IMR-90 (cell line): ENCODE measurements around the gene YBX2. TPM values are rescaled to one million over a fixed set of nuclear protein-coding genes. Genes with fewer than 3 reads are reported as not detected.

Source experiments
- ATAC-seq: fragments of 200-7000 bp; cut with Tn5 transposase; 2 replicates; pipeline ENCODE4 v1.9.1; 2020; ENCODE audit warnings: low read depth, mild to moderate bottlenecking, moderate library complexity
- BruUV-seq: library from RNA; stranded (reverse); fragments of 400-500 nt; replicated peaks from 2 replicates; lab custom pipeline; 2021; lab: Mats Ljungman, UMichigan
- CTCF ChIA-PET: fragments of 300-600 bp; formaldehyde crosslinking; extraction: SDS; loops from one replicate; lab custom pipeline; 2021; ENCODE audit warnings: antibody characterized with exemption; lab: Yijun Ruan, JAX
- POLR2A ChIA-PET: fragments of 300-600 bp; sonication (Branson Sonifier 250); formaldehyde crosslinking; loops from one replicate; lab custom pipeline; 2022; ENCODE audit warnings: antibody characterized with exemption; ENCODE audit not compliant: unreplicated experiment; lab: Charles Lee
- DNase-seq: peaks from one replicate; pipeline ENCODE4 v3.0.0; 2013
- H2AFZ ChIP-seq: replicated peaks from 2 replicates; pipeline ENCODE3; 2013; ENCODE audit warnings: low read length, mild to moderate bottlenecking; ENCODE audit not compliant: poor library complexity
- H2AK5ac ChIP-seq: 2 replicates; pipeline ENCODE4 v1.6.1; 2013; ENCODE audit warnings: low read depth, low read length, inconsistent platforms
- H2AK9ac ChIP-seq: replicated peaks from 2 replicates; pipeline ENCODE3; 2013; ENCODE audit warnings: mild to moderate bottlenecking, low read depth, low read length, moderate library complexity; ENCODE audit not compliant: poor library complexity
- H2BK120ac ChIP-seq: 2 replicates; pipeline ENCODE4 v1.6.1; 2013; ENCODE audit warnings: low read depth, low read length, inconsistent platforms
- H2BK15ac ChIP-seq: 3 replicates; pipeline ENCODE4 v1.6.1; 2013; ENCODE audit warnings: low read depth, low read length, inconsistent platforms
- H2BK20ac ChIP-seq: 2 replicates; pipeline ENCODE4 v1.6.1; 2013; ENCODE audit warnings: low read depth, mild to moderate bottlenecking, inconsistent platforms, low read length, moderate library complexity
- H2BK5ac ChIP-seq: 2 replicates; pipeline ENCODE4 v1.6.1; 2013; ENCODE audit warnings: mild to moderate bottlenecking, low read depth, low read length, inconsistent platforms; ENCODE audit not compliant: poor library complexity, severe bottlenecking
- H3K14ac ChIP-seq: replicated peaks from 2 replicates; pipeline ENCODE4 v1.6.1; 2013; ENCODE audit warnings: low read depth, low read length, inconsistent platforms
- H3K18ac ChIP-seq: 2 replicates; pipeline ENCODE4 v1.6.1; 2013; ENCODE audit warnings: low read depth, low read length, control low read depth
- H3K23ac ChIP-seq: 2 replicates; pipeline ENCODE4 v1.6.1; 2013; ENCODE audit warnings: low read depth, low read length, inconsistent platforms
- H3K27ac ChIP-seq: 2 replicates; pipeline ENCODE4 v1.5.1; 2013; ENCODE audit warnings: mild to moderate bottlenecking, control low read depth, low read length; ENCODE audit not compliant: insufficient read depth
- H3K27me3 ChIP-seq: 2 replicates; pipeline ENCODE4 v1.6.1; 2013; ENCODE audit warnings: low read length; ENCODE audit not compliant: control insufficient read depth, insufficient read depth
- H3K36me3 ChIP-seq: 2 replicates; pipeline ENCODE4 v1.6.1; 2013; ENCODE audit warnings: low read length, mixed read lengths; ENCODE audit not compliant: control insufficient read depth, insufficient read depth
- H3K4ac ChIP-seq: 2 replicates; pipeline ENCODE4 v1.6.1; 2013; ENCODE audit warnings: low read depth, low read length, inconsistent platforms
- H3K4me1 ChIP-seq: 2 replicates; pipeline ENCODE4 v1.6.1; 2013; ENCODE audit warnings: low read length, mixed read lengths; ENCODE audit not compliant: control insufficient read depth, insufficient read depth
- H3K4me2 ChIP-seq: 2 replicates; pipeline ENCODE4 v1.6.1; 2013; ENCODE audit warnings: low read depth, mild to moderate bottlenecking, control low read depth, low read length, moderate library complexity
- H3K4me3 ChIP-seq: 2 replicates; pipeline ENCODE4 v1.5.1; 2013; ENCODE audit warnings: low read depth, mild to moderate bottlenecking, control low read depth, low read length, moderate library complexity; ENCODE audit not compliant: insufficient read depth
- H3K56ac ChIP-seq: 2 replicates; pipeline ENCODE4 v1.6.1; 2013; ENCODE audit warnings: low read length, inconsistent platforms; ENCODE audit not compliant: insufficient read depth; ENCODE audit errors: extremely low read depth
- H3K79me1 ChIP-seq, 2 experiments: 2 replicates each; pipeline ENCODE4 v1.6.1; 2013; ENCODE audit warnings: low read length in 2 of 2, inconsistent platforms in 1 of 2, low read depth in 1 of 2
- H3K9ac ChIP-seq: 2 replicates; pipeline ENCODE4 v1.6.1; 2013; ENCODE audit warnings: low read depth, low read length, control low read depth
- H3K9me1 ChIP-seq: 2 replicates; pipeline ENCODE4 v1.6.1; 2013; ENCODE audit warnings: low read length, inconsistent platforms; ENCODE audit not compliant: insufficient read depth
- H3K9me3 ChIP-seq: 2 replicates; pipeline ENCODE4 v1.6.1; 2013; ENCODE audit warnings: low read length; ENCODE audit not compliant: control insufficient read depth, insufficient read depth
- H4K20me1 ChIP-seq: 2 replicates; pipeline ENCODE4 v1.6.1; 2013; ENCODE audit warnings: low read length, inconsistent platforms; ENCODE audit not compliant: insufficient read depth
- H4K5ac ChIP-seq: 2 replicates; pipeline ENCODE4 v1.6.1; 2013; ENCODE audit warnings: mild to moderate bottlenecking, low read depth, low read length, control low read depth
- H4K8ac ChIP-seq, 2 experiments: 2 replicates each; pipeline ENCODE4 v1.6.1; 2013; ENCODE audit warnings: low read depth in 2 of 2, low read length in 2 of 2, control low read depth in 1 of 2, inconsistent platforms in 1 of 2
- H4K91ac ChIP-seq: 2 replicates; pipeline ENCODE4 v1.6.1; 2013; ENCODE audit warnings: low read depth, low read length, inconsistent platforms; ENCODE audit not compliant: insufficient read depth
- BHLHE40 ChIP-seq: fragments of 150-350 bp; IDR thresholded peaks from 2 replicates; pipeline ENCODE4 v1.6.1; 2016; ENCODE audit warnings: mild to moderate bottlenecking, low read depth, low read length
- CEBPB ChIP-seq: IDR thresholded peaks from 2 replicates; pipeline ENCODE4 v1.6.1; 2012; ENCODE audit warnings: low read depth, low read length, improper control_type of control experiment
- CHD1 ChIP-seq: IDR thresholded peaks from 2 replicates; pipeline ENCODE4 v1.6.1; 2012; ENCODE audit warnings: low read depth, low read length, improper control_type of control experiment
- ELK1 ChIP-seq: fragments of 150-350 bp; IDR thresholded peaks from 2 replicates; pipeline ENCODE4 v1.6.1; 2016; ENCODE audit warnings: low read depth, mild to moderate bottlenecking, low read length, moderate library complexity, borderline replicate concordance
- FOS ChIP-seq: fragments of 150-350 bp; IDR thresholded peaks from 2 replicates; pipeline ENCODE4 v1.6.1; 2016; ENCODE audit warnings: low read depth, low read length
- MAFK ChIP-seq: IDR thresholded peaks from 2 replicates; pipeline ENCODE4 v1.6.1; 2012; ENCODE audit warnings: low read depth, low read length, improper control_type of control experiment
- MXI1 ChIP-seq: IDR thresholded peaks from 2 replicates; pipeline ENCODE4 v1.6.1; 2012; ENCODE audit warnings: low read depth, mild to moderate bottlenecking, low read length, moderate library complexity, borderline replicate concordance
- NFE2L2 ChIP-seq: fragments of 150-350 bp; IDR thresholded peaks from 2 replicates; pipeline ENCODE4 v1.6.1; 2016; ENCODE audit warnings: low read depth, mild to moderate bottlenecking, low read length
- POLR2A ChIP-seq: IDR thresholded peaks from 2 replicates; pipeline ENCODE4 v1.6.1; 2012; ENCODE audit warnings: mild to moderate bottlenecking, low read depth, low read length
- RAD21 ChIP-seq: IDR thresholded peaks from 2 replicates; pipeline ENCODE4 v1.6.1; 2012; ENCODE audit warnings: low read length, improper control_type of control experiment
- RCOR1 ChIP-seq: IDR thresholded peaks from 2 replicates; pipeline ENCODE4 v1.6.1; 2012; ENCODE audit warnings: mild to moderate bottlenecking, low read length, improper control_type of control experiment; ENCODE audit not compliant: insufficient replicate concordance
- RFX5 ChIP-seq: IDR thresholded peaks from 2 replicates; pipeline ENCODE4 v1.8.0; 2012; ENCODE audit warnings: low read depth, mild to moderate bottlenecking, low read length, moderate library complexity
- SMC3 ChIP-seq: fragments of 150-350 bp; IDR thresholded peaks from 2 replicates; pipeline ENCODE4 v1.6.1; 2016; ENCODE audit warnings: low read depth, mild to moderate bottlenecking, antibody characterized with exemption, low read length, moderate library complexity
- USF2 ChIP-seq: fragments of 150-350 bp; IDR thresholded peaks from 2 replicates; pipeline ENCODE4 v1.6.1; 2017; ENCODE audit warnings: mild to moderate bottlenecking, antibody characterized with exemption, low read length, low read depth
- WGBS, 2 experiments: methylation state at CpG; one replicate each; pipeline versions ENCODE4 v1.1.5 to v1.1.7; 2013; ENCODE audit warnings: missing lambda C conversion rate in 2 of 2; ENCODE audit not compliant: insufficient read length in 1 of 2; ENCODE audit errors: extremely low coverage in 2 of 2; 5-methylcytosine and 5-hydroxymethylcytosine counted together
- dilution Hi-C: fragments of 300-500 bp; cut with HindIII; formaldehyde crosslinking; loops from one replicate; pipeline ENCODE4 v1.14.3; 2018; ENCODE audit warnings: low sequenced_read_pairs; ENCODE audit not compliant: unreplicated experiment
- in situ Hi-C: fragments of 300-500 bp; cut with MboI; formaldehyde crosslinking; loops from 3 replicates; pipeline ENCODE4 v1.14.3; 2019; ENCODE audit warnings: low sequenced_read_pairs, inconsistent platforms, mixed read lengths
- intact Hi-C: fragments of 100-400 bp; cut with micrococcal nuclease; formaldehyde crosslinking; loops from 2 replicates; pipeline ENCODE4 v1.10.0; 2022
- polyA plus RNA-seq, 3 experiments: library from polyadenylated mRNA; depleted of rRNA; stranded (reverse); fragments of >200 nt; gene quantifications; 2 replicates each; pipeline ENCODE4 v1.2.3, GENCODE V29; 2012; ENCODE audit warnings: low replicate concordance in 1 of 3
- total RNA-seq: library from RNA; depleted of rRNA; stranded (reverse); fragments of >200 nt; gene quantifications from 2 replicates; pipeline ENCODE4 v1.2.3, GENCODE V29; 2012
- TF ChIP-seq, protein P1 (sequence below): conservative IDR thresholded peaks from 2 replicates; pipeline ENCODE4 v1.5.1; 2012; ENCODE audit warnings: mild to moderate bottlenecking, low read depth, low read length, improper control_type of control experiment

YBX2 gene
- total and polyA plus RNA-seq, 2 of the 4 experiments (the other 2 are of a cell fraction), result 0.17 TPM; not detected in 1

DNA sequence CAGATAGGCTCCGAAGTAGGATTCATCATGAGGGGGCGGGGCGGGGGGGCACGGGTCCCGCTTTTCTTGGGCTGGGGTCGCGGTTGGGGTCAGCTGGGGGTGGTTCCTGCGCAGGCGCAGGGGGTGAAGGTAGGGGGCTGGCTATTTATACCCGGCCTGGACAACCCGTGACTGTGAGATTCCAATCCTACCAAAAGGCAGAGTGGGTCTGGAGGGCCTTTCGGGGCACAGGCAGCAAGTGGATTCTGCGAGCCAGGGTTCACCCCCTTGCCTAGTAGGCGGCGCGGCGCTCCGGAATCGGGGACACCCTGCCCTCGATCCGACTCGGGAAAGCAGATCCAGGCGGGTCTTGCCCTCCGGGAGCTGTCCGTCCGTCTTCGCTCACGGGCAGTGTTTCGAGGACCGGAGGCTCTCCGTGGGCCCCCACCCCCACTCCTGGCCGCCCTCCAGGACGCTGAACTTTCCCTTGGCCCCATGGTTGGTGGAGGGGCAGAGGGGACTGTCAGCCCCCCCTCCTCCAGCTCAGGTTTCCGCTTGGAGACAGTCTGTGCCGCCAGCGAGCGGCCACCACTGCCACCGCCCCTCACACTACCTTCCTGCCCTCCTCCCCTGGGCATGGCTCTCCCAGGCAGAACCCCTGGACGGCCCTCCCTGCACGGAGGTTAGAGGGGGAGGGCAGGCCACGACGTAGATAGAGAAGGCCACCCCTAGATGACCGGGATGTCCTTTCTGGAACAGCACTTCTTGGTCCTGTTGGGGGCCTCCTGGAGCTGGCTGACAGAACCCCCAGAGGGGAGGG lies 12.3 kb downstream of the YBX2 start:
- Histone ChIP-seq H3K4me3 (peak overlapping the region; percentile 33), H4K20me1 (no peaks in the 10 kb centered on the region), H3K9ac (no peak overlapping the region), H4K8ac (no peak overlapping the region), H2AK9ac (no peak overlapping the region), H3K27me3 (peaks cover 33% of the 10 kb centered on the region; the same call in 1 of the 2 replicates), H3K79me1 (no peaks in the 10 kb centered on the region), H2BK20ac (no peak overlapping the region), H3K4me1 (peaks cover 2% of the 10 kb centered on the region; the same call in 1 of the 2 replicates), H3K9me3 (no peaks in the 10 kb centered on the region), H3K23ac (no peak overlapping the region), H2AK5ac (no peak overlapping the region), H3K18ac (no peak overlapping the region), H3K56ac (no peak overlapping the region), H3K4me2 (peak overlapping the region; percentile 68), H4K91ac (no peak overlapping the region), H2BK15ac (no peak overlapping the region), H3K36me3 (no peaks in the 10 kb centered on the region), H3K4ac (no peak overlapping the region), H4K5ac (no peak overlapping the region), H3K14ac (no peak overlapping the region), H2BK120ac (no peak overlapping the region), H2AFZ (peak overlapping the region; percentile 91), H3K9me1 (no peaks in the 10 kb centered on the region), H2BK5ac (no peak overlapping the region), H3K27ac (no peak overlapping the region)
- DNase-seq (no peak), ATAC-seq (no peak)
- CTCF ChIA-PET, result interaction anchor here (2.7 kb wide), 1 partner anchor 14 kb away, joined by 17 read pairs; no protein-coding TSS in a partner anchor
- in situ Hi-C loops, result no loop called here
- 2% methylated on average over 8 of the region's 43 CpGs; no CpG with 5 or more reads in 1 of the 2 experiments for WGBS, 2 experiments
- no TSS peak for BruUV-seq
- TF ChIP-seq BHLHE40 (no peak), CHD1 (no peak), RCOR1 (no peak), USF2 (no peak), RAD21 (no peak), CEBPB (no peak), NFE2L2 (no peak), MXI1 (no peak), FOS (no peak), SMC3 (no peak), RFX5 (no peak), MAFK (no peak), ELK1 (no peak), POLR2A (no peak)
- TF ChIP-seq, protein P1, sequence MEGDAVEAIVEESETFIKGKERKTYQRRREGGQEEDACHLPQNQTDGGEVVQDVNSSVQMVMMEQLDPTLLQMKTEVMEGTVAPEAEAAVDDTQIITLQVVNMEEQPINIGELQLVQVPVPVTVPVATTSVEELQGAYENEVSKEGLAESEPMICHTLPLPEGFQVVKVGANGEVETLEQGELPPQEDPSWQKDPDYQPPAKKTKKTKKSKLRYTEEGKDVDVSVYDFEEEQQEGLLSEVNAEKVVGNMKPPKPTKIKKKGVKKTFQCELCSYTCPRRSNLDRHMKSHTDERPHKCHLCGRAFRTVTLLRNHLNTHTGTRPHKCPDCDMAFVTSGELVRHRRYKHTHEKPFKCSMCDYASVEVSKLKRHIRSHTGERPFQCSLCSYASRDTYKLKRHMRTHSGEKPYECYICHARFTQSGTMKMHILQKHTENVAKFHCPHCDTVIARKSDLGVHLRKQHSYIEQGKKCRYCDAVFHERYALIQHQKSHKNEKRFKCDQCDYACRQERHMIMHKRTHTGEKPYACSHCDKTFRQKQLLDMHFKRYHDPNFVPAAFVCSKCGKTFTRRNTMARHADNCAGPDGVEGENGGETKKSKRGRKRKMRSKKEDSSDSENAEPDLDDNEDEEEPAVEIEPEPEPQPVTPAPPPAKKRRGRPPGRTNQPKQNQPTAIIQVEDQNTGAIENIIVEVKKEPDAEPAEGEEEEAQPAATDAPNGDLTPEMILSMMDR, result no peak
- intact Hi-C loops, result loop anchor here (2.0 kb wide), 1 partner anchor 307 kb away; no protein-coding TSS in a partner anchor
- dilution Hi-C loops, result no loop called here
- POLR2A ChIA-PET, result no interaction called here
